CD8-positive, alpha-beta memory T cell (primary cell): ENCODE measurements around the gene LHFPL6. TPM values are rescaled to one million over a fixed set of nuclear protein-coding genes. Genes with fewer than 3 reads are reported as not detected.

Experiments
- CTCF ChIA-PET: fragments of 350-600 bp; sonication (Branson Sonifier 250); formaldehyde crosslinking; loops from one replicate; lab custom pipeline; 2021; ENCODE audit warnings: antibody characterized with exemption; lab: Charles Lee
- POLR2A ChIA-PET: fragments of 350-600 bp; sonication (Branson Sonifier 250); formaldehyde crosslinking; loops from one replicate; lab custom pipeline; 2021; ENCODE audit warnings: antibody characterized with exemption; lab: Charles Lee
- DNase-seq, 5 donors: peaks; one replicate each; pipeline versions ENCODE4 v3.0.0 to v3.0.0-alpha.2; 2020 to 2022; ENCODE audit warnings: mixed read lengths in 1 of 5
- H3K27ac ChIP-seq: one replicate; pipeline ENCODE4 v1.7.0; 2013; ENCODE audit warnings: low read depth, mild to moderate bottlenecking, low read length, moderate library complexity
- H3K27me3 ChIP-seq: 2 replicates; pipeline ENCODE4 v1.7.0; 2013; ENCODE audit warnings: low read length, mild to moderate bottlenecking; ENCODE audit not compliant: insufficient read depth, poor library complexity, severe bottlenecking
- H3K36me3 ChIP-seq: 2 replicates; pipeline ENCODE4 v1.7.0; 2013; ENCODE audit warnings: mild to moderate bottlenecking, low read length, moderate library complexity; ENCODE audit not compliant: insufficient read depth
- H3K4me1 ChIP-seq: 2 replicates; pipeline ENCODE4 v1.7.0; 2013; ENCODE audit warnings: mild to moderate bottlenecking, low read length, moderate library complexity; ENCODE audit not compliant: insufficient read depth
- H3K4me3 ChIP-seq: 2 replicates; pipeline ENCODE4 v1.7.0; 2013; ENCODE audit warnings: mild to moderate bottlenecking, low read length
- H3K9me3 ChIP-seq: 2 replicates; pipeline ENCODE4 v1.7.0; 2013; ENCODE audit warnings: mild to moderate bottlenecking, low read length
- H3K27ac Mint-ChIP-seq, 8 donors: one replicate each; pipeline ENCODE4 v1.8.0; 2020 to 2021; ENCODE audit warnings: mixed read lengths in 8 of 8, mild to moderate bottlenecking in 6 of 8, inconsistent platforms in 3 of 8, moderate library complexity in 3 of 8
- H3K27me3 Mint-ChIP-seq, 2 donors: one replicate each; pipeline ENCODE4 v1.8.0; 2020 to 2021; ENCODE audit warnings: mixed read lengths in 2 of 2, mild to moderate bottlenecking in 1 of 2, moderate library complexity in 1 of 2
- H3K36me3 Mint-ChIP-seq, 3 donors: one replicate each; pipeline ENCODE4 v1.8.0; 2020 to 2021; ENCODE audit warnings: mixed read lengths in 3 of 3, inconsistent platforms in 1 of 3, mild to moderate bottlenecking in 1 of 3
- H3K4me1 Mint-ChIP-seq, 3 donors: one replicate each; pipeline ENCODE4 v1.8.0; 2020 to 2021; ENCODE audit warnings: mixed read lengths in 3 of 3, inconsistent platforms in 1 of 3, mild to moderate bottlenecking in 1 of 3
- H3K4me3 Mint-ChIP-seq, 7 donors: one replicate each; pipeline ENCODE4 v1.8.0; 2020 to 2021; ENCODE audit warnings: mixed read lengths in 7 of 7, mild to moderate bottlenecking in 6 of 7, moderate library complexity in 4 of 7, inconsistent platforms in 2 of 7
- H3K9me3 Mint-ChIP-seq, 5 donors: one replicate each; pipeline ENCODE4 v1.8.0; 2020 to 2022; ENCODE audit warnings: mixed read lengths in 5 of 5, mild to moderate bottlenecking in 3 of 5, moderate library complexity in 2 of 5, inconsistent platforms in 1 of 5
- polyA plus RNA-seq: library from polyadenylated mRNA; unstranded; fragments of 300-500 nt; fragmentation: Illumina TruSeq; gene quantifications from one replicate; pipeline ENCODE4 v1.2.3, GENCODE V29; 2021
- total RNA-seq, 2 experiments: library from RNA; stranded (reverse); gene quantifications; one replicate each; pipeline ENCODE4 v1.2.3, GENCODE V29; 2021

The LHFPL6 gene
- total and polyA plus RNA-seq, 3 experiments from 2014 or later: 5.9 to 6.4 TPM; not detected in 1

DNA sequence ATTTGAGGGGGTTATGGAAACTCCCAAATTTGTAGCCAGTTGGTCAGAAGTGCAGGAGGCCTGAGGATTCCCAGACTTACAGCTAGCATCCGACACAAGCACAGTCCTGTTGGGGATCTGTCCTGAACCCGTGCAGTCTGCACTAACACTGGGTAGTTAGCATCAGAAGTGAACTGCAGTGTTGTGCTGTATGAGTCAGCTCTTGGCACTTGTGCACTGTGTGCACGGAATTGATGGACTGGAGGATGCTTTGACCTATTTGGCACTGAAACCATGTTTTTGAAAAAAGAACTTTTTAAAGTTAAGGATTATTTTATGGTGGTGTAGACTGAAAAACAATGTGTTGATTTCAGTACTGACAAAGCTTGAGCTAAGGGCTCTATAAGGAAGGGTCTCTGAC lies 285.7 kb downstream of the LHFPL6 start:
- POLR2A ChIA-PET: no interaction called here
- no peaks in the 10 kb centered on the region for H3K4me1 Mint-ChIP-seq
- H3K9me3 ChIP-seq: no peaks in the 10 kb centered on the region
- H3K27me3 ChIP-seq: no peaks in the 10 kb centered on the region
- H3K27me3 Mint-ChIP-seq: peaks cover 7 to 18% of the 10 kb centered on the region in 2 donors
- H3K27ac Mint-ChIP-seq: no peak overlapping the region
- no peak overlapping the region for H3K4me3 ChIP-seq
- H3K4me3 Mint-ChIP-seq: no peak overlapping the region
- H3K4me1 ChIP-seq: no peaks in the 10 kb centered on the region
- H3K9me3 Mint-ChIP-seq: no peaks in the 10 kb centered on the region
- DNase-seq: no peak
- no peak overlapping the region for H3K27ac ChIP-seq
- CTCF ChIA-PET: interaction anchor here (1.1 kb wide), 1 partner anchor 57 kb away, joined by 3 read pairs; no protein-coding TSS in a partner anchor
- no peaks in the 10 kb centered on the region for H3K36me3 Mint-ChIP-seq
- no peaks in the 10 kb centered on the region for H3K36me3 ChIP-seq

- H3K27me3 Mint-ChIP-seq: peaks cover 7 to 18% of the 10 kb centered on the region in 2 donors
- no peaks in the 10 kb centered on the region for H3K36me3 Mint-ChIP-seq
- no peak overlapping the region for H3K4me3 ChIP-seq
- H3K9me3 ChIP-seq: no peaks in the 10 kb centered on the region
- H3K9me3 Mint-ChIP-seq: no peaks in the 10 kb centered on the region
- H3K4me3 Mint-ChIP-seq: no peak overlapping the region
- no peaks in the 10 kb centered on the region for H3K4me1 Mint-ChIP-seq
- no peaks in the 10 kb centered on the region for H3K36me3 ChIP-seq
- no peaks in the 10 kb centered on the region for H3K27me3 ChIP-seq
- ChIA-PET POLR2A (no interaction called here), CTCF (no interaction called here)
- DNase-seq: no peak
- H3K27ac Mint-ChIP-seq: no peak overlapping the region
- H3K4me1 ChIP-seq: no peaks in the 10 kb centered on the region
- H3K27ac ChIP-seq: no peak overlapping the region
These were observed 287.2 kb downstream of the LHFPL6 start for GRCh38 chr13:39315796-39316195.

DNA sequence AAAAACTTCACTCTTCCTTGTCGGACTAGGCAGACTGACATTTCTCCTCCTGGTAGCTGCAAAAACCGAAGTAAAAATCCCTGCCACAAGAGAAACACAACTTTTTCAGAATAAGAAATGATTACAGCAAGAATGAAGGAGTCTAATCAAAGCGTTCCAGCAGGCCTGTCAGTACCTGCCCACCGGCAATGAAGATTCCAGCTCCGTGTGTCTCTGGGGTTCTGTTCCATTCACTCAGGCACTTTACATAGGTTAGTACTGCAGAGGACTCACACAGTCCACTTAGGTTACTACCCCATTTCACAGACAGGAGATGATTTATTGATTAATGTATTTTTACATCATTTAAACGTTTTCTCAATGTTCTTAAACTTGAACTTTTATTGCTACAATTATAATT lies 289.3 kb downstream of the LHFPL6 start:
- ChIA-PET POLR2A (no interaction called here), CTCF (no interaction called here)
- Mint-ChIP-seq H3K36me3 (no peaks in the 10 kb centered on the region), H3K27me3 (peaks cover 5 to 14% of the 10 kb centered on the region in 2 donors), H3K4me1 (no peaks in the 10 kb centered on the region), H3K27ac (no peak overlapping the region), H3K4me3 (no peak overlapping the region), H3K9me3 (no peaks in the 10 kb centered on the region)
- H3K4me3 ChIP-seq: no peak overlapping the region
- no peaks in the 10 kb centered on the region for H3K27me3 ChIP-seq
- no peaks in the 10 kb centered on the region for H3K4me1 ChIP-seq
- H3K36me3 ChIP-seq: no peaks in the 10 kb centered on the region
- no peaks in the 10 kb centered on the region for H3K9me3 ChIP-seq
- no peak for DNase-seq
- H3K27ac ChIP-seq: no peak overlapping the region

- Mint-ChIP-seq H3K4me1 (no peaks in the 10 kb centered on the region), H3K27ac (no peak overlapping the region), H3K27me3 (peaks cover 5 to 13% of the 10 kb centered on the region in 2 donors), H3K9me3 (no peaks in the 10 kb centered on the region), H3K4me3 (no peak overlapping the region), H3K36me3 (no peaks in the 10 kb centered on the region)
- Histone ChIP-seq H3K9me3 (no peaks in the 10 kb centered on the region), H3K27me3 (no peaks in the 10 kb centered on the region), H3K27ac (no peak overlapping the region), H3K4me1 (no peaks in the 10 kb centered on the region), H3K36me3 (no peaks in the 10 kb centered on the region), H3K4me3 (no peak overlapping the region)
- ChIA-PET CTCF (no interaction called here), POLR2A (no interaction called here)
- no peak for DNase-seq
These were observed 290.4 kb downstream of the LHFPL6 start for GRCh38 chr13:39312596-39312995.

- Mint-ChIP-seq H3K4me1 (peaks cover 0 to 8% (median 0%) of the 10 kb centered on the region in 3 donors), H3K27ac (no peak overlapping the region), H3K27me3 (peaks cover 2 to 7% of the 10 kb centered on the region in 2 donors), H3K4me3 (no peak overlapping the region), H3K9me3 (peaks cover 0 to 4% (median 0%) of the 10 kb centered on the region in 5 donors), H3K36me3 (no peaks in the 10 kb centered on the region)
- H3K9me3 ChIP-seq: no peaks in the 10 kb centered on the region
- no peaks in the 10 kb centered on the region for H3K36me3 ChIP-seq
- H3K27ac ChIP-seq: no peak overlapping the region
- no peak for DNase-seq
- H3K27me3 ChIP-seq: no peaks in the 10 kb centered on the region
- H3K4me1 ChIP-seq: no peaks in the 10 kb centered on the region
- no peak overlapping the region for H3K4me3 ChIP-seq
- ChIA-PET POLR2A (no interaction called here), CTCF (no interaction called here)
These were observed 291.4 kb downstream of the LHFPL6 start for GRCh38 chr13:39311619-39312018.

GRCh38 chr13:39310961-39311360 lies 292.0 kb downstream of the LHFPL6 start:
- POLR2A ChIA-PET: no interaction called here

GRCh38 chr13:39306639-39307589 lies 296.1 kb downstream of the LHFPL6 start:
- DNase-seq: no peak

More at GRCh38 chr13:39310961-39311360, 292.0 kb downstream of the LHFPL6 start:
- no peaks in the 10 kb centered on the region for H3K4me1 ChIP-seq
- Mint-ChIP-seq H3K36me3 (no peaks in the 10 kb centered on the region), H3K9me3 (peaks cover 0 to 5% (median 0%) of the 10 kb centered on the region in 5 donors), H3K27me3 (peaks cover under 1 to 3% of the 10 kb centered on the region in 2 donors), H3K4me3 (no peak overlapping the region), H3K27ac (no peak overlapping the region), H3K4me1 (peaks cover 0 to 9% (median 0%) of the 10 kb centered on the region in 3 donors)
- H3K27me3 ChIP-seq: no peaks in the 10 kb centered on the region
- H3K9me3 ChIP-seq: no peaks in the 10 kb centered on the region
- H3K27ac ChIP-seq: no peak overlapping the region
- CTCF ChIA-PET: no interaction called here
- no peak for DNase-seq
- no peaks in the 10 kb centered on the region for H3K36me3 ChIP-seq
- no peak overlapping the region for H3K4me3 ChIP-seq

GRCh38 chr13:39302820-39303219 lies 300.2 kb downstream of the LHFPL6 start:
- CTCF ChIA-PET: no interaction called here
- H3K4me1 Mint-ChIP-seq: peaks cover 0 to 9% (median 0%) of the 10 kb centered on the region in 3 donors
- Histone ChIP-seq H3K4me3 (no peak overlapping the region), H3K27me3 (no peaks in the 10 kb centered on the region), H3K36me3 (no peaks in the 10 kb centered on the region), H3K27ac (no peak overlapping the region), H3K4me1 (no peaks in the 10 kb centered on the region), H3K9me3 (no peaks in the 10 kb centered on the region)
- no peaks in the 10 kb centered on the region for H3K36me3 Mint-ChIP-seq
- peaks cover 0 to 1% of the 10 kb centered on the region in 2 donors for H3K27me3 Mint-ChIP-seq
- POLR2A ChIA-PET: no interaction called here
- no peak overlapping the region for H3K4me3 Mint-ChIP-seq
- no peak for DNase-seq
- peaks cover 0 to 12% (median 2%) of the 10 kb centered on the region in 5 donors for H3K9me3 Mint-ChIP-seq
- no peak overlapping the region for H3K27ac Mint-ChIP-seq

More at GRCh38 chr13:39306639-39307589, 296.1 kb downstream of the LHFPL6 start:
- H3K4me1 ChIP-seq: no peaks in the 10 kb centered on the region
- H3K36me3 ChIP-seq: no peaks in the 10 kb centered on the region
- H3K27me3 ChIP-seq: no peaks in the 10 kb centered on the region
- H3K27ac ChIP-seq: no peak overlapping the region
- CTCF ChIA-PET: no interaction called here
- H3K4me3 ChIP-seq: no peak overlapping the region
- H3K27ac Mint-ChIP-seq: no peak overlapping the region
- H3K4me1 Mint-ChIP-seq: peaks cover 0 to 9% (median 0%) of the 10 kb centered on the region in 3 donors
- POLR2A ChIA-PET: no interaction called here
- peaks cover 0 to 9% (median 2%) of the 10 kb centered on the region in 5 donors for H3K9me3 Mint-ChIP-seq
- no peaks in the 10 kb centered on the region for H3K36me3 Mint-ChIP-seq
- H3K9me3 ChIP-seq: no peaks in the 10 kb centered on the region
- no peak overlapping the region for H3K4me3 Mint-ChIP-seq
- peaks cover 0 to 1% of the 10 kb centered on the region in 2 donors for H3K27me3 Mint-ChIP-seq
